GM18508 (cell line): Measurements from ENCODE around the gene NINJ1.

Source experiments
- ATAC-seq: cut with Tn5 transposase; IDR thresholded peaks from one replicate; pipeline ENCODE4 v1.9.1; 2021; ENCODE audit warnings: moderate number of reproducible peaks; ENCODE audit not compliant: insufficient read depth, unreplicated experiment

Gene NINJ1

DNA sequence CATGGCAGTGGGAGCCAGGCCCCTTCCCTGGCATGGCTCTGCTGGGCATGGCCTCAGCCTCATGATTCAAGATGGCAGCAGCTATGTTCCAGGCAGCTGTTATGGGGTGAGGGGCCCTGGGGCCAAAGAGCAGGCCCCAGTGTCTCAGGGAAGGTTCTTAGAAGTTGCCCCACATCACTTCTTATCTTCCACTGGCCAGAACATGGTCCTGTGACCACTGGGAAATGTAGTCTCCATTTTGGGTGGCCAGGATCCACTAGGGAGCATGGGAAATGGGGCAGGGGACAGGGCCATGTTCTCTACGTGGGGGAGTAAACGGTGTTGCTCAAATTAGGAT lies 57.3 kb downstream of the NINJ1 start:
- no peak for ATAC-seq

DNA sequence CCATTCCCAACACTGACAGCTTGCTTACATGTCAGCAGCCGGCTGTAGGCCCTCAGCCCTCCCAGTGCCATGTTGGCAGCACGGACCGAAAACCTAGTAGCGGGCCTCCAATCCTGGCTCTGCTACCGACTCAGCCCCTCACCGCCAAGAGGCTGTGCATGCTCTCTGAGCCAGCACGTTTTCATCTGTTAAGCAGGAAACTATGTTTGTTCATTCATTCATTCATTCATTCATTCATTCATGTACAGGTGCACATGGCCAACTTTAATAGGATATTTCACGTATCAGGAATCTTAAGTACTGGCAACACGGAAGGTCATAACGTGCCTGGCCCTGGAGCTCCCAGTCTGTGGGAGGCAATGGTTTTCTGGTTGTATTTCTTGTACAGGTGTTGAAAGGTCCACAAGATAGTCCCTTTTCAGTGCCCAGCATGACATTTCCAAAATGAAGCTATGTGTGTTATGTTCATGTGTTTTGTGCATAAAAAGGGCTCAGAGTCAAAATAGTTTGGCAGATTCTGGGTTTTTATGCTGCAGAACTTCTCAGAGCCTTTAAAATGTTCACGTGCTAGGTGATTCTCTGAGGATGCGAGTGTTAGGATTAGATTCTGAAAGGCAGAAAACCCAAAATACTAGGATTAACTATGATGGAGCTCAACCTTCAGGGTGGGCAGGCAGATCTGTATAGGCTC lies 57.8 kb downstream of the NINJ1 start:
- ATAC-seq, result no peak

DNA sequence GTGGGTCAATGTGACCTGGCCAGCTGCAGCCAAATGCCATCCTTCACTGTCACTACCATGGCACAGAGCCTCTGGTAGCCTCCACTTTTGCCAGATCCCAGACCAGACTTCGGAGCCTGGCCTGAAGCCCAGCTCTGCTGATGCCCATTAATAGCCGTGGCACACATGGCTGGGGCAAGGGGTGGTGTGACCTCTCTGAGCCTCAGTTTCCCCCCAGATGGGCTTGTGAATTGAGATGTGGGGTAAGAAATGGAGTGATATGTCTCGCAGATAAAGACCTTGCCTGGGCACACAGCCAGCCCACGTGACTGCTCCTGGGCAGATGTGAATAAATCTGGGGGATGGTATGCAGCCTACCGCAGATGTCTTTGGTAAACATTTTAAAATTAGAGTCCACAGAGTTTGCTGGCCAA lies 61.7 kb downstream of the NINJ1 start:
- no peak for ATAC-seq
